Activated T-cell treated with anti-CD3 and anti-CD28 coated beads for 24 hours (primary cell): ENCODE results near the gene CDCP2.

ENCODE experiments used
- DNase-seq: peaks from one replicate; pipeline ENCODE4 v3.0.0-alpha.2; 2020; ENCODE audit warnings: low read depth

Gene CDCP2

GRCh38 chr1:54152696-54153095, at the start of gene CDCP2:
TSS of gene CDCP2 (minus strand) at chr1:54153000. CDS start at chr1:54152922, 78 bp downstream.
- no peak for DNase-seq

- no peak for DNase-seq
Measured at GRCh38 chr1:54200519-54200997, 47.8 kb upstream of the CDCP2 start.

GRCh38 chr1:54199765-54200518, 47.1 kb upstream of the CDCP2 start, which contains the start of the genes CYB5RL and MRPL37:
TSS of gene CYB5RL (minus strand) at chr1:54200030. CDS start at chr1:54195616, 4,414 bp downstream.
TSS of gene MRPL37 (plus strand) at chr1:54200167. CDS start at chr1:54200244, 77 bp downstream.
- DNase-seq, result peak; percentile 88

GRCh38 chr1:54199151-54199764, 46.5 kb upstream of the CDCP2 start:
- no peak for DNase-seq

GRCh38 chr1:54193453-54193852, 40.7 kb upstream of the CDCP2 start:
- DNase-seq, result no peak

GRCh38 chr1:54191525-54191924, 38.7 kb upstream of the CDCP2 start:
- no peak for DNase-seq

- no peak for DNase-seq
Measured at GRCh38 chr1:54190526-54190925, 37.7 kb upstream of the CDCP2 start.

- DNase-seq, result no peak
Measured at GRCh38 chr1:54188291-54188690, 35.5 kb upstream of the CDCP2 start.

- DNase-seq, result no peak
Measured at GRCh38 chr1:54186056-54186455, 33.3 kb upstream of the CDCP2 start.

GRCh38 chr1:54180701-54181360, 28.0 kb upstream of the CDCP2 start:
- DNase-seq, result no peak

GRCh38 chr1:54178296-54179070, 25.7 kb upstream of the CDCP2 start:
- no peak for DNase-seq

GRCh38 chr1:54177726-54178125, 24.9 kb upstream of the CDCP2 start:
- DNase-seq, result no peak

- DNase-seq, result no peak
Measured at GRCh38 chr1:54176621-54177327, 24.0 kb upstream of the CDCP2 start.

- DNase-seq, result no peak
Measured at GRCh38 chr1:54174106-54174505, 21.3 kb upstream of the CDCP2 start.

- DNase-seq, result no peak
Measured at GRCh38 chr1:54173681-54174080, 20.9 kb upstream of the CDCP2 start.

GRCh38 chr1:54172614-54173599, 20.1 kb upstream of the CDCP2 start:
- no peak for DNase-seq

GRCh38 chr1:54171606-54172005, 18.8 kb upstream of the CDCP2 start:
- DNase-seq, result no peak

- no peak for DNase-seq
Measured at GRCh38 chr1:54171016-54171415, 18.2 kb upstream of the CDCP2 start.

- DNase-seq, result no peak
Measured at GRCh38 chr1:54169068-54169467, 16.3 kb upstream of the CDCP2 start.
